NCI-H524 (cell line): ENCODE data around the gene MTHFD1L.

Source experiments
- DNase-seq, 2 experiments: peaks; one replicate each; lab custom pipeline; 2025; lab: John Stamatoyannopoulos, UW

Gene MTHFD1L

GRCh38 chr6:150934380-150934779 lies 68.9 kb downstream of the MTHFD1L start:
- DNase-seq, result no peak

- peak in 1 of 2 experiments; percentile 7 for DNase-seq
Measured at GRCh38 chr6:150936021-150936555, 70.6 kb downstream of the MTHFD1L start.

GRCh38 chr6:150937132-150937906 lies 71.8 kb downstream of the MTHFD1L start:
- DNase-seq, result no peak

- no peak for DNase-seq
Measured at GRCh38 chr6:150939399-150939798, 73.9 kb downstream of the MTHFD1L start.

- DNase-seq, result no peak
Measured at GRCh38 chr6:150940941-150941340, 75.4 kb downstream of the MTHFD1L start.

GRCh38 chr6:150949526-150949925 lies 84.0 kb downstream of the MTHFD1L start:
- DNase-seq, result no peak

- DNase-seq, result no peak
Measured at GRCh38 chr6:150953851-150954250, 88.3 kb downstream of the MTHFD1L start.

- DNase-seq, result no peak
Measured at GRCh38 chr6:150959166-150959565, 93.7 kb downstream of the MTHFD1L start.

DNA sequence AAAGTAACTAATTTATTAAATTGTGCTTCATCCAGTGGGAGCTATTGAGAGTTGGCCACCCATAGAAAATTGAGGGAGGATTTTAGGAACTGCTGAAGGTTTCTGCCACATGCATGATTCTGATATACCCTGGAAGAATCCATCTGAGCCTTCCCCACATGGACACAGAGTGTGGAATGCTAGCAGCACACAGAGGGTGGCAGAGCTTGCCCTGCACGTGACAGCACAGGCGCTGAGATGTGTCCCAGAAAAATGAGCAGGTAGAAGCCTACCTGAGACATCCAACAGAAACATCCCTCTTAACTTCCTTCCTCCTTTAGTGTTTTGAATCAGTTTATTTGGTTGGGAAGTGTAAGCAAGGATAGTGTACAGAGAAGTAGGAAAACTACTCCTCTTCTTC lies 96.9 kb downstream of the MTHFD1L start:
- DNase-seq, result no peak

DNA sequence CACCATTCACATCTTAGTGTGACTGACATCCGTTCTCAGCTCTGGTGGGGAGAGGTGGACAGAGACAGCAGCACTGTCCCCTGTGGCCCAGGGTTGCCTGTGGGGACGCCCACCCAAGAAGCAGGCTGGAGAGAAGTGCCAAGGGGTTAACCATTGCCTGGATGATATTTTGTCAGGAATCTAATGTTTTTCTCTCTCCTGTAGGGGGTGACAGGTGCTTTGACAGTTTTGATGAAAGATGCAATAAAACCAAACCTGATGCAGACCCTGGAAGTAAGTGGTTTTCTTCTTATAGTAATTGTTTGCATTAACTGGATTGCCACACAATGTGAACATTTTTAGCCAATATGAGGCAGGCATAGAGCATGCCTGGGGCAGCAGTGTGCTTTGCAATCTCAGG lies 99.3 kb downstream of the MTHFD1L start:
- no peak for DNase-seq

DNA sequence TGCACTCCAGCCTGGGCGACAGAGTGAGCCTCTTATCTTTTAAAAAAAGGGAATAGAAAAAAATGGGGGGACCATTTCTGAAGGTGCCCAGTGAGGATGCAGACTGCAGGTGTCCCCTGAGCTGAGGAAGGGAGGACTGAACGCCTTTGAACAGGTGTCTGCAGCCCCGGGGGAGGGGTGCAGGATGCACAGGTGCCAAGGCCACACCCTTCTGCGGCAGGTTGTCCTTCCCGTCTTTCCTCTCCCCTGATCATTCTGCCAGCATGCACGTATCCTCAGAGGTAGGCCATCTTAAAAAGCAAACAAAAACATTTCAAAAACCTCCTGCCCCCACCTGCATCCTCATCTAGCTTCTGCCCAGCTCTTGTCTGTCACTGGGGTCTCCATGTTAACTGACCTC lies 101.3 kb downstream of the MTHFD1L start:
- no peak for DNase-seq

GRCh38 chr6:150967381-150967780 lies 101.9 kb downstream of the MTHFD1L start:
- DNase-seq, result no peak

DNA sequence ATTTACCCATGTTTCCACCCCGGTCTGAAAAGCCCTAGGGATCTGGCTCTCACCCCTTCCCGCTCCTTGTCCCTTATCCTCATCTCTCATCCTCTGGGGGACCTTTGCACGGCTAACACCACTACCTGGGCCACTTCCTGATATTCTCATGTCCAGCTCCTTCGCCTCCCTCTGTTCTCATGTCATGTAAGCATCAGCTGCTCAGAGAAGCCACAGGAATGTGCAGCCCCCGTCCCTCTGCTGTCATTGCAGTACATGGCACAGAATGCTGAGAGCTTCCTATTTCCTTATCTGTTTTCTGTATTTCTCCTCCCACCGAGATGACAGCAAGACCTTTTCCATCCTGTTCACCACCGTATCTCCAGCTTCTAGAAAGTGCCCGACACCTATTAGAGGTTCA lies 102.4 kb downstream of the MTHFD1L start:
- no peak for DNase-seq

DNA sequence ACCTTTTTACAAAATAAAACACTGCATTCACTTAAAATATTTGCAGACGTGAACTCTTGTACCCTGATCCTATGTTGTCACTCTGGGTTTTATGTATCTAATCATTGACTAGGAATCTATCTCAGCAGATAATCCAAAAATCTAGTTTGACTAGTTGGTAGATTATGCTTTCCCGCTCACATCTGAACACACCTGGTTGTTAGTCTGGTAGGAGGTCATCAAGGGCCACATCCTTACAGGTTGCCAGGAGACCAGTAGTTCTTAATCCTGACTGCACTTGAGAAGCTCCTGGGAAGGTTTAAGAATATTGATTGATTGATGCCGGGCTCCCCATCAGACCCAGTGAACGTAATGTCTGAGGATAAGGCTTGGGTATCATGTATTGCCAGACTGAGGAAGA lies 104.4 kb downstream of the MTHFD1L start:
- no peak for DNase-seq

- no peak for DNase-seq
Measured at GRCh38 chr6:150971219-150971618, 105.7 kb downstream of the MTHFD1L start.

GRCh38 chr6:150975136-150975535 lies 109.6 kb downstream of the MTHFD1L start:
- no peak for DNase-seq

GRCh38 chr6:150977281-150977680 lies 111.8 kb downstream of the MTHFD1L start:
- DNase-seq, result no peak

DNA sequence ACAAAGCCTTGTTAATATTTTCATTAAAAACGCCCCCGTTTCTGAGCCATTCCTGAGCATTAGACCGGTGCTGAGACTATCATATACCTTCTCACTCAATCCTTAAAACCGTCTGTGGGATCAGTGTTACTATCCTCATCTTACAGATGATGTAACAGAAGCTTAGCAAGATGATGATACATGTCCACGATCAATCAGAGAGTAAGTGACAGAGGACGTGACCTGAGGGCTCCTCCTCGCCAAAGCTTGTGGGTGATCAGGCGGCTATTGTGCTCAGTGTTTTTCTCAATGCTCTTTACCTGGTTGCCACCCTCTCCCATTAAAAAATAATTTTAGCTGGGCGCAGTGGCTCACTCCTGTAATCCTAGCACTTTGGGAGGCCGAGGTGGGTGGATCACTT lies 113.1 kb downstream of the MTHFD1L start:
- DNase-seq, result no peak

GRCh38 chr6:150979826-150980350 lies 114.4 kb downstream of the MTHFD1L start:
- no peak for DNase-seq

- no peak for DNase-seq
Measured at GRCh38 chr6:150981095-150981494, 115.6 kb downstream of the MTHFD1L start.

GRCh38 chr6:150981669-150982068 lies 116.2 kb downstream of the MTHFD1L start:
- DNase-seq, result no peak

GRCh38 chr6:150987371-150987828 lies 121.9 kb downstream of the MTHFD1L start:
- DNase-seq, result no peak

DNA sequence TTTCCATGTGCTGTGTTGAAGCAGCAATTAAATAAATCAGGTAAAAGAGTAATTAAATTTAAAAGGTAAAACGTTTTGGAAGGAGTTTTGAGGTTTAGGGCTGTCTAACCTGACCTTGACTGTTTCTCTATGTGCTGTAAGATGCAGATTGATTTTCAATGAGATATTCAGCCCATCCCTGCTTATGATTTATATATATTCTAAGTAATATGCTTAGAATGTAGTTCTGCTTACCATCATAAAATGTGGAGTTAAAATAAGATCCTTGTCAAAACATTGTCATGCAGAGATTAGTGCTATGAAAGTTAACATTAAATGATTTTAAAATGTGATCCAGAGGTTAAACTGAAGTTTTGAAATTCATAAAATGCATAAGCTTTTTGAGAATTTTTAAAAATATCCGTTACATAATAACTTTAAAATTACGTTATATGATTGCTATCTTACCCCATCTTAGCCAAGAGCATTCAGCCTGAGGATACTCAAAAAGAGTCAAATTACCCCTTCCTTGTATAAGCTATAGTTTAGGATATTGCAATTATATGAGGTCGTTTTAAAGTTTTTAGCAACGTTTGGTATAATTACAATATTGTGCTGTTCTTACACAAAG lies 122.5 kb downstream of the MTHFD1L start:
- DNase-seq, result no peak
